GM18868 (cell line): ENCODE data around the gene LYSMD1.

Experiments
- ATAC-seq: cut with Tn5 transposase; IDR thresholded peaks from one replicate; pipeline ENCODE4 v1.9.1; 2021; ENCODE audit warnings: mild to moderate bottlenecking, moderate library complexity; ENCODE audit not compliant: unreplicated experiment

The LYSMD1 gene

DNA sequence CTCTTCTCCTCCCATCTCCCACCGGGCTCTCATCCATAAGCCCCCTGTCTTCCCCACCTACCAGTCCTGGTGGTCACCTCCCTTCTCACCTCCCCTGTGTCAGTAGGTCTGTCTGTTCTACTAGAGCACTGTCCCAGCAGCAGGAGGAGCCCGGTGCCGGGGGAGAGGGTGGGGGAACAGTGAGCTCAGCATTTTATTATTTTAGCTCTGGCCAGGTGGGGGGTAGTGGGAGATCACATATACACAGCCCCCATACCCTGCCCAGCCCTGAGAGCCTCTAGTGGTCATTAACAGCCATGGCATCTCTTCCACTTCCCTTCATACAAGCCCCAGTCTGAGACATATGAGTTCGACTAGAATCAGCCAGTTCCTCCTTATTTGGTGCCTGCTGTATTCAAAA lies 10.2 kb upstream of the LYSMD1 start, which contains the start of gene TMOD4:
TMOD4 (minus strand) TSS at position 119 of the 400 bp plus-strand sequence. CDS start 1,106 bp downstream, outside the sequence.
- ATAC-seq, result no peak

DNA sequence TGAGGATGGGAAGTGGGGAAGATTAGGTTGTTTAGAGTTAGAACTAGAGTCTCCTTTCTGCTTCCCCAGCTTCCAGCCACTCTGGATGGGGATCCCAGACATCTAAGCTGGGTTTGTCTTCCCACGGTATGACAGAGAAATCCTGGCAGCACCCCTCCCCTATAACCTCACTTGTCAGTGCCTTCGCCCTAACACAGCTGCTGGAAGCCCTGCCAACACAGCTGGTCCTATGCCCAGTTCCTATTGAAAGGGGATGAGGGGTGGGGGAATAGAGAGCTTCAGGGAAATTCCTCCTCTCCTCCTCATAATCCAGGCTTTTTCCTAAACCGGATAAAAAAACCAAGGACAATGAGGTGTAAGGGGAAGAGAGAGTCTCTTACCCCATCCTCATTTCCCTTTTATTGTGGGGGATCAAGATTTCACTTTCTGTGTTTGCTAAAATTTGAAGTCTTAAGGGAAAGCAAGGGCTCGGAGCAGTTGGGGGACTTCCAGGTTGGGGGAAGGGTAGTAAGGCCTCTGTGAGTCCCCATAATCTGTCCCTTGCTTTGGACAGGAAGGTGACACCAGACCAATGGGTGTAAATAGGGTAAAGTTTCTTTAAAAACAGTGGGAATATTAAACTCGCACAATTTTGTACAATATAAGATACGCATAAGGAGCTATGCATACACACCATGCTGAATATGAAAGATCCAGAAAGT lies 9.5 kb upstream of the LYSMD1 start:
- no peak for ATAC-seq

DNA sequence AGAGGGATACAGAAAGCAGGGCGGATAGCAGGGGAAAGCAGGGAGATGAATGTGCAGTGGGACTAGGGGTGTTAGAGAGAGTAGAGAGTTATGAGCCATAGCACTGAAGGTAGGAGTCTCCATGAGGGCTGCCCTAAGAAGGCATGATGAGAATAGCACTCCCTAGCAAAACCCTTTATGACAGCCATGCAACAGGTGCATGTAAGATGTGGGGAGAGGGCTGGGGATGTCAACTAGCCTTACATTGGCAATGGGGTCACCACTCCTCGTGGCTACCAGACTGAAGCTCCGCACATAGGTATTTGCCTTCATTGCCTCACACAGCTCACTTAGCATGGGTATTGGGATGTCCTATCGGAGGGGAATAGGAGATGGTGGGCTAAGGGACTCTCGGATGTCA lies 5.5 kb upstream of the LYSMD1 start:
- no peak for ATAC-seq

DNA sequence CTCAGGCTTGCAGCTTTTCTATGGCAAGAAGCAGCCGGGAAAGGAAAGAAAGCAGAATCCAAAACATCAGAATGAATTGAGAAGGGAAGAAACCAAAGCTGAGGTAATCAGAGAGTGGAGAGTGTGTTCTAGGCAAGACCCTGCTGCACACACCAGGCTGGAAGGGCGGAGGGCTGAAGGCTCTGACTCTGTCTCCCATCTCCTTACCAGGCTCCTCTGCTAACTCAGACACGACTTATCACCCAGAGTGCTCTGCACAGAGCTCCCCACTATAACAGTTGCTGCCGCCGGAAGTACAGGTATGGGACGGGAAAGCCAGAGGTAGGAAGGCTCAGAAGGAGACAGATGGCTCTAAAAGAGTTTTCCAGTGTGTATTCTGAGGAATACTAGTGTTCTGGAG lies 1.4 kb upstream of the LYSMD1 start:
- ATAC-seq, result no peak

DNA sequence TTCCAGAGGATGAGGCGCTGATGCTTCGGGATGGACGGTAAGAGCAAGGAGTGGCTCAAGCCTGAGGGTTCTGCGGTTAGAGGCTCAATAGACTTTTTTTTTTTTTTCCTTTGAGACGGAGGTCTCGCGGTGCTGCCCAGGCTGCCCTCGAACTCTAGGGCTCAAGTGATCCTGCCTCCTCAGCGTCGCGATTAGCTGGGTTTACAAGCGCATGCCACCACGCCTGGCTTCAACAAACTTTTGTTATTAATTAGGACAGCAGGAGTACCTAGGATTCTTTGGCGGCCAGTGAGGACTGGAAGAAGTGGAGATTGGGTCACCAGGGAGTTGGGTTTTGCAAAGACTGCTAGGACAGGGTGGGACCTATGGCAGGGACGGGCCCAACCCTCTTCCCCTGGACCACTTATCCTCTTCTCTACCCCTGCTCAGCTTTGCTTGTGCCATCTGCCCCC lies 829 bp upstream of the LYSMD1 start:
- no peak for ATAC-seq

DNA sequence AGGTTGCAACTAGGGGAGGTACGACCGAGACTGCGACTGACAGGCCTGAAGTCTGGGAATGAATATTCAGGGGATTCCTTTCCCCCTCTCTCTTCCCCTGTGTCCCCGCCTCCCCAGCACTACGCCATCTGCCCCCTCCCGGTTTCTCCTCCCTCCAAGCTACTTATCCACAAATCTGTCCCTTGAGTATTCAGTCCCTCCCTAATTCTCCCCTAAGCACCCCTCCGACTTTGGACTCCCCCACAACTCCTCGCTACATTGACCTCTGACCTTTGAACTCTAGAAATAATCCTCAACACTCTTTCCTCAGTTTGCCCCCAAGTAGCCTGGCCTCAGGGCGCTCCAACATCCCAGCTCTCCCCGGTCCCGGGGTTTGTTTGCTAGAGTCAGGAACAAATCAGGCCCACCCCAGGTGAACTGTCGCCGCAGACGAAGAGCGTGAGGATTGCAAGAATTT lies 393 bp downstream of the LYSMD1 start:
- peak; percentile 16 for ATAC-seq

DNA sequence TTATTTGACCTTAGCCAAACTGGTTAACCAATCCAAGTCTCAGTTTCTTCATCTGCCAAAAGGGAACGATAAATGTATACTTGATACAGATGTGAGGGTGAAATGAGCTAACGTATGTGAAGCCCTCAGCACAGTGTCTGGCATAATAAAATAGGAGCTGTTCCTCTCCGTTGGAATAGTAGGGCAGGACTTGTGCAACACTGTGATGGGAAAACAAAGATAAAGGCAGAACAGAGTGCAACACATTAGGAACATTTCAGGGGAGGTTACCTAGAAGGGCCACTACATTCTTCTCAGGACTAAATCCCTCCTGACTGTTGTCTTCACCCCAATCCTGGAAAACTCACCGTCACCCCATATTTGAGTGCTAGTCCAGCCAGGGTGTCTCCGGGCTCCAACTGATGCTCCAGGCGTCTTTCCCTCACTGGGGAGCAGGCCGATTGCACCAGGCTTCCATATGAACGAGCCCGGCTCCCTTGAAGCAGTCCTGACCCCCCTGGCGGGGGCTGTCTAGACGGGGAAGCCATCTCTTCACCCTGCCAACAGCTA lies 896 bp downstream of the LYSMD1 start:
- ATAC-seq, result no peak

DNA sequence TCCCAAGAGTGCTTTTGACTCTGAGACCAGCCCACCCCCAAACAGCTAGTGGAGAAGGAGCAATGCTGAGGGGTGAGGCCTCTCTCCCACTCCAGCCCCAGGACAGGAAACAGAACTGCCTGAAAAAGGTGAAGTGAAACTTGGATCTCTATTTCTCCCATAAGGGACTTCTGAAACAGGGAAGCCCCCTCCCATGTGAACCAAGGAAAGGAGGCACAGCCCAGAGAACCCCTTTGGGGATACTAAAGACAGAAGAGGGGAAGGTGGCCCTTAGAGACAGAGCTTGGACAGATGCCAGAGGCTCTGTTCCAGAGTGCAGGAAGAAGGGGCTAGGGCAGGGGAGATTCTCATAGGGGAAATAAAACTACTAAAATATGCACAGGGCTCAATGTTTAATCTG lies 6.3 kb downstream of the LYSMD1 start:
- ATAC-seq, result no peak

DNA sequence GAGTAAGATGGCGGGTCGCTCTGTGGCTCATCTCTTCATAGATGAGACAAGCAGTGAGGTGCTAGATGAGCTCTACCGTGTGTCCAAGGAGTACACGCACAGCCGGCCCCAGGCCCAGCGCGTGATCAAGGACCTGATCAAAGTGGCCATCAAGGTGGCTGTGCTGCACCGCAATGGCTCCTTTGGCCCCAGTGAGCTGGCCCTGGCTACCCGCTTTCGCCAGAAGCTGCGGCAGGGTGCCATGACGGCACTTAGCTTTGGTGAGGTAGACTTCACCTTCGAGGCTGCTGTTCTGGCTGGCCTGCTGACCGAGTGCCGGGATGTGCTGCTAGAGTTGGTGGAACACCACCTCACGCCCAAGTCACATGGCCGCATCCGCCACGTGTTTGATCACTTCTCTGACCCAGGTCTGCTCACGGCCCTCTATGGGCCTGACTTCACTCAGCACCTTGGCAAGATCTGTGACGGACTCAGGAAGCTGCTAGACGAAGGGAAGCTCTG lies 6.9 kb downstream of the LYSMD1 start:
- ATAC-seq, result no peak

DNA sequence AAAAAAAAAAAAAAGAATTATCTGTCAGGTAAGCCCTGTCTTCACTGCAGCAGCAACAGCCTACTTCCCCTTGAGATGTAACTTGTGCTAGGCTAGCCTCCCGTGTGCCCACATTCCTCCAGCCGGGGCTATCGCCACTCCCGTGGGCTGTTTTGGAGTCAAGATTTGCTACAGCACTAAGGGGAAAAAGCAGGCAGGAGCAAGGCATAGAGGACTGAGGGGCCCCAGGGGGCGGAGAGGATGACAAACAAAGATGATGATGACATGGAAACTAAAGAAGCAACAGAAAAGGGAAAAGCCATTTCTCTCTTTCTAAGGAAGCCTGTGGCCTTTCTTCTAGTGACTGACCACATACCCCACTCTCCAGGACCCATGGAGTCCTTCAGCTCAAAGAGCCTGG lies 7.4 kb downstream of the LYSMD1 start:
- ATAC-seq, result no peak

DNA sequence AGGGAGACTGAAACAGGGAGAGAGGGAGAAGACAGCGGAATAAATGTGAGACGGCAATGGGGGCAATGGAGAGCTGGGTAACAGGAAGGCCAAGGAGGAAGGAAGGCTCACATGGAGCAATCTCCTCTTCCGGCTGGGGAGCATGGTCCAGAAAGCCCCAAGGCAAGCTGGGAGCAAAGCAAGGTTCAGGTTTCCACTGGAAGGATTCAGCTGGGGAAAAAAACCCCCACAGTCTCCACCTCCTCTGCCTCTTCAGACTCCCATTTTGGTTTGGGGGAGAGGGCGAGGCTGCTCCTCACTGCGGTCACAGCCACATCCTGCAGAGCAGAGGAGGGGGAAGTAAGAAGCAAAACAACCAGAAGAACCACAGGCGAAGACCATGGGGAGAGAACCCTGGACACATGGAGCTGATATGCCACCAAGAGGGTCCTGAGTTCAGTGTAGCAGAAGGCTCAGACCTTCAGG lies 8.6 kb downstream of the LYSMD1 start:
- no peak for ATAC-seq

DNA sequence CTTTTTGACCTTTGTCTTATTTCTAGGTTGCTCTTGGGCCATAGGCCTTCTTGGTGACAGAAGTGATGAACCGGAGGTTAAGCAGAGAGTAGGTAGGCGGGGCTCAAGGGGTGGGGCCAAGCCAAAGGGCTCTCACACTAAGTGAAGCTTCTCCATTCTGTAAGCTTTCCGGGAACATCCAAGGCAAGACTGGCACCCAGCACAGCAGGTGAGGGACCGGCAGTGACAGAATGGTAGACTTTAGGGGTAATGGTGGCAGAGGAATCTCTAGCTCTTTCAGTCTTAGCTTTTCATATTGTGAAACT lies 9.2 kb downstream of the LYSMD1 start, which contains the start of gene TNFAIP8L2:
TNFAIP8L2 (plus strand) TSS at position 135 of the 305 bp plus-strand sequence. CDS start 2,049 bp downstream, outside the sequence.
- ATAC-seq, result peak; percentile 71

DNA sequence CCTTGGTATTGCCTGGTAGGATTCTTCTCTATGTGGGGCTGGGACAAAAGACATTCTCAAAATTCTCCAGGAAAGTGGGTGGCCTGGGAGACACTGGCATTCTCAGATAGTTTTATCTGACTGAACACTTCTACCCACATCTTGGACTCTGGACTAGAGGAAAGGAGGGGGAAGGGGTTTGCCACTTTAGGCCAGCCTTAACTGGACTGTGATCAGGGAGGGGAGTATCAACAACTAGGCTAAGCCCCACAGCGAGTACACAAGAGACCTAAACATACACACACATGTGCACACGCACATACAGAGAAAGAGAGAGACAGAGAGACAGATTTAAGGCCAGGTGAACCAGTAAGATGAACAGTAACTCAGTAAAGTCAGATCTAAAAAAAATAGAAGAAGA lies 18.0 kb downstream of the LYSMD1 start:
- ATAC-seq, result no peak

DNA sequence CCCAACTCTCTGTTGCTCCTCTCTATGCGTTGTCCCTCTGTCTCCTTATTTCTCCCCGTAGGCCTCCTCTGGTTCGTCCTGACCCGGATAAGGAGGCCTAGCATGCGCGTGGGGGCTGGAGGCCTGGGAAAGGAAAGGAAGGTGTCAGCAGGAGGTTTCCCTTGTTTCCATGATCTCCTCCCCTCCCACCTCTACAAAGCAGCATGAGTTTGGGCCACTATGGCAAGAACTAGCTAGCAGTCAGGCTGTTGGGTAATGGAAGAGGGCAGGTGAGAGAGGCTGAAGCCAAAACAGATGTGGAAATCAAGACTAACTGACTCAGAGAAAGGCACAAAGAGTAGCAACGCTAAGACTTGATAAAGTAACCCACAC lies 18.6 kb downstream of the LYSMD1 start:
- no peak for ATAC-seq

DNA sequence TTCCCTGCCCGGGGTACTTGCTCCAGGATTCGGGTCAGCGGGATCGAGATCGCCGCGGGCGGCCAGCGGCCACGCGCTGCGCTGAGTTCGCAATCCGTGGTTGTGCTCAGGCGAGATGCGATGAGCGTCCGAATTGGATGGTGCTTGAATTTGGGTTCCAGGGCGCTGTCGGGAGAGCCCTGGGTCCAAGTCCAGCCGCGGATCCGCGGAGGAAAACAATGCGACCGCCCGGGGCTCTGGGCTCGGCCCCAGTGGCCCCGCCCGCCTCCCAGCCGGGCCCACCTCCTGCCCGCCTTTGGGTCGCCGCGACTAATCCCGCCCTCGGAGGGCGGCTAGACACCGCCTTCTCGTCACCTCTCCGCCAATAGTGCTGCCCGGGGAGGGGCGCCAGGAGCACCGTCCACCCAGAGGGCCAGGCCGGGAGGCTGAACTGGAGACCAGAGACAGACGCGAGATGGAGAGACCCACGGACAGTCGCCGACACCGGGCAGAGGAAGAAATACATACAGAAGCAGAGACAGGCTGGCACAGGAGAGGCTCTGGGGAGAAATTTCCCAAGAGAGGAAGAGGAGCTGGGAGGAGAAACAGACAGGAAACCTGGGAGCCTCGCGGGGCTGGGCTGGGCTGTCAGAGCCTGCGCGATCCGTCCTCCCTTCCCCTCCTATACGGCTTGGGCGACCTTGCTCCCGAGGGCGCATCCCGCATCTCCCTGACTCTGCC lies 19.1 kb downstream of the LYSMD1 start, which contains the start of gene SEMA6C:
SEMA6C (minus strand) TSS at position 220 of the 720 bp plus-strand sequence. CDS start 4,010 bp downstream, outside the sequence.
- ATAC-seq, result peak; percentile 99

DNA sequence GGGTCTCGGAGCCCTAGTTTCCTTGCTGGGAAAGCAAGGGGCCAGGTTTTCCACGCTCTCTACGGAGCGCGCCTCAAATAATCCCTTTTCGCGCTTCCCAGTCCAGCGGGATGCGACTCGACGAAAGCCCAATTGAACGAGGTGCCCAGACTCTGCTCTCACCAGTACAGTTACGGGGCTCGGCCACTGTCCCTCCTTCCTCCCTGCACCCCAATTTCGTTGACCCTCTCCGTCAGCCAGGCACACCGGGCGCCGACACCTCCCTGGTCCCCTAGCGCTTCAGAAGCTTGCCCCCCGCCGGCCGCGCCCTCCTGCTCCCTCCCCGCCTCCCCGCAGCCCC lies 19.7 kb downstream of the LYSMD1 start:
- no peak for ATAC-seq

DNA sequence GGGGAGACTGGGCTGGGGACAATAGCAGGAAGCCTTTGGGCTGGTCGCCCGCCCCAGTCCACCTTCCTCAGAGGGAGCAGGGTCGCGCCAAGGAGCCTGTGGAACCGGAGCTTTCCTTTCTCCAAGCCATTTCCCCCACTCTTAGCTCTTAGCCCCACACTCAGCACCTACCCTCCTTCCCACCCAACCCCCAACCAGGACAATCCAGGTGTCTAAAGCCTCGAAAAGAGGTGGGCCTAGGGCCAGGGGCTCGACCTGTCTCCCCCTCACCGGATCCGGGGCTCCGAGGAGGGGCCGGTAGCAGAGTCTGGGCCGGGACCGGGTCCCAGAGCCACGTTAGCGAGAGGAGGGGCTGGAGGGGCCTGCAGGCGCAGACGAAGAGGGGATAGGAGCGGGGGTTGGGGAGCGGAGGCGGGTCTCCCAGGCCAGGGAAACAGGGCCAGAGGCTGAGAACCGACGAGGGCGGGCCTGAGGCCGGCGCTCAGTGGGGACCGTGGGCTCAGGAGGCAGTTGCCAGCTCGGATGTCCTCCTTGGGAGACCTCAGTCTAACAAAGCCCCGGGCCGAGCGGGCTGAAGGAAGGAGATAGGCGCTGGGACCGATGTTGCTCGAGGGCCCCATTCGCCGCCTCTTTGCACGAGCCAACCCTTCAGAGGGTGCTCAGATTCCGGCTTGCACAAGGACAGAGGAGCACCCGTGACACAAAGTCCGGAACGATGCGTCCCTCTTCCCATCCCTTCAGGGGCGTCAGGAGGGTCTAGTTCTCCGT lies 20.2 kb downstream of the LYSMD1 start:
- no peak for ATAC-seq

DNA sequence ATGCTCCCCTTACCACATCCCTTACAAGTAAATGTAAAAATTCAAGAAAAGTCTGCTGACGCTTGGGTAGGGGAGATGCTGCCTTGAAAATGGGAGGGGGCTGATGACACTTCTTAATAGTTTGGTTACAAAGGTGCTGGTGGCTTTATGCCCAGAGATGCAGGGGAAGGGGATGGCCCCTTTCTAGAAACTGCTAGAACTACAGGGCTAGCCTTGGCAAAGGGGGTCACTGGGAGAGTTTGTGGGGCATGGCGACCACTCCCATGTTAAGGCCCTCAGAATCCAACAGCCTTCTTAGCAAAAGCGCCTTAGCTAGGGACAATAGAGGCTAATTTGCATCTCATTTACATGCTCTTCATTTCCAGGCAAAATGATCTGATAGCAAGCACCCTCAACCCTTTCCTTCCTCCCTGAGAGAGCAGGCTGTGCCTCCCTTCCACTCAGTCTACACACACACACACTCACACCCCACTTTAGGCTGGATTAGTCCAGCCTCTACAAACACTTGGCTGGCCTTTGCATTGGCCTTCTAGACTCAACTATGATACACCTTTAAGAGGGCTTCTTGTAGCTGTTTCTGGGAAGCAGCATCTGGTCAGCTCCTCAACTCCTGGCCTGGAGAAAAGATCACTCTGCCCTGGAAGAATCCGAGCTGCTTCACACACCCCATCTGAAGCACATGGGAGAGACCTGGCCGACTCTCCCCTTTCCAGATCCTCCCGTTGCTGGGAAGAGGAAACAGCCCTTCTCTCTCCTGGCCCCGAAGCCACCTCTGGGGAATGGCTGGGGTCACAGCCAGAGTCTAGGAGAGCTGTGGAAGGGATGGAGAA lies 21.0 kb downstream of the LYSMD1 start:
- no peak for ATAC-seq

DNA sequence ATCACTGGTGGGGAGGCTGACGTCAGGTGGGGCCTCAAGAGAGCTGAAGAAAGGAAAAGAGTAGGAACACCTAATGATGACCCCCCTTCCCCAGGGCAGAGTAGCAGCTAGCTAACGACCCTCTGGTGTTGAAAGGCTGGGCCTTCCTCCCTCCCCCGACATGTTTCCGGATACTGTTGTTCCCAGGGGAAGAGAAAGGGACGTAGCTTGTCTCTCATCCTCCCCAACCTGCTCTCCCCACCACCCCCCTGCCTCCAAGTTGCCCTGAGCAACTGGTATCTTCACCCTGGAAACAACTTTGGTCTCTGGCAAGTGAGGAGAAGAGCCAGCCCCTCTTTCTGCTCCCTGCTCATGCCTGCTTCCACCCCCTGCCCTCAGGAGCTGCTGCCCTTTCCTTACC lies 21.7 kb downstream of the LYSMD1 start:
- no peak for ATAC-seq

DNA sequence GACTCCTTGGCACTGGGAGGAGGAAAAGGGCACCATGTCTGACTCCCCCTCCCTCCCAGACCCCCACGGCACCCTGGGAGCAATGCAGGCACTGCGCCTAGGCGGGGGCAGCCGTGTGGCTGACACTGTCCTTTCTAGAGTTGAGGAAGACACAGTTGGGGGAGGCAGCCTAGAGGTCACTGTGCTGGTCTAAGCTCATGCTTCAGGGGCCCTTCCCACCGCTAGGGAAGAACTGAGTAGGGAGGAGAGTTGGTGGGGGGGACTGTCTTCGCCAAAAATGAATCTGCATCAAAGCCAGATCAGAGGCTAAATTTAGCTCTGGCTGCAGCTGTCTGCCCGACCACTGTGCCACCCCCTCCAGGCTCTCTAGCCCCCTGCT lies 22.7 kb downstream of the LYSMD1 start:
- ATAC-seq, result no peak
